HG03135 (cell line): ENCODE measurements around the gene SLC35F3.
"Not testable (repeated sequence)": the region's sequence is repeated elsewhere in the genome, so short reads cannot be mapped to it uniquely, and the experiment has no call there.

Experiments
- ATAC-seq: cut with Tn5 transposase; IDR thresholded peaks from one replicate; pipeline ENCODE4 v1.9.1; 2021; ENCODE audit warnings: mild to moderate bottlenecking, moderate library complexity; ENCODE audit not compliant: unreplicated experiment

SLC35F3 gene

GRCh38 chr1:234277161-234277868 lies 372.8 kb downstream of the SLC35F3 start:
- ATAC-seq = no peak

DNA sequence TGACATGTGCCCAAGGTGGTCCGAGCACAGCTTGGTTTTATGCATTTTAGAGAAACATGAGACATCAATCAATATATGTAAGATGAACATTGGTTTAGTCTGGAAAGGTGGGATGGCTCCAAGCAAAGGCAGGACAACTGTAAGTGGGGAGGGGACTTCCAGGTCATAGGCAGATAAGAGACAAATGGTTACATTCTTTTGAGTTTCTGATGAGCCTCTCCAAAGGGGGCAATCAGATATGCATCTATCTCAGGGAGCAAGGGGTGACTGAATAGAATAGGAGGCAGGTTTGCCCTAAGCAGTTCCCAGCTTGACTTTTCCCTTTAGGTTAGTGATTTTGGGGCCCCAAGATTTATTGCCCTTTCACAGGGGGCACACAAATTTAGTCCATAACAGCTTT lies 374.5 kb downstream of the SLC35F3 start:
- ATAC-seq = no peak

DNA sequence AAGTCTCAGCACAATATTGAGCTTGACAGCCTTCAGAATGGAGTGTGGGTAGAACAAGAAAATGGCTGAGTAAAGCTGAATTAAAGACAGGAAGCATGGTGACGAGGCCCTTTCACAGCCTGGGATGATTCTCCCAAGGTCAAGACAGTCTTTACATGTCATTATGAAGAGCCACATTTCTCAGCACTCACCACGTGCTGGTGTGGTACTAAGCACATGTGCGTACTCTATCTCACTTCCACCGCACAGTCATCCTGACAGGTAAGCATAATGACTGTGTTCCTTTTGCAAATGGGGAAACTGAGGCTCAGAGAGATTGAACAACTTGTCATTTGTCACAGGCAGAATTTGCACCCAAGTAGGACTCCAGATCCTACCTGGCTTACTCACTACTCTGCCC lies 376.0 kb downstream of the SLC35F3 start:
- no peak for ATAC-seq

DNA sequence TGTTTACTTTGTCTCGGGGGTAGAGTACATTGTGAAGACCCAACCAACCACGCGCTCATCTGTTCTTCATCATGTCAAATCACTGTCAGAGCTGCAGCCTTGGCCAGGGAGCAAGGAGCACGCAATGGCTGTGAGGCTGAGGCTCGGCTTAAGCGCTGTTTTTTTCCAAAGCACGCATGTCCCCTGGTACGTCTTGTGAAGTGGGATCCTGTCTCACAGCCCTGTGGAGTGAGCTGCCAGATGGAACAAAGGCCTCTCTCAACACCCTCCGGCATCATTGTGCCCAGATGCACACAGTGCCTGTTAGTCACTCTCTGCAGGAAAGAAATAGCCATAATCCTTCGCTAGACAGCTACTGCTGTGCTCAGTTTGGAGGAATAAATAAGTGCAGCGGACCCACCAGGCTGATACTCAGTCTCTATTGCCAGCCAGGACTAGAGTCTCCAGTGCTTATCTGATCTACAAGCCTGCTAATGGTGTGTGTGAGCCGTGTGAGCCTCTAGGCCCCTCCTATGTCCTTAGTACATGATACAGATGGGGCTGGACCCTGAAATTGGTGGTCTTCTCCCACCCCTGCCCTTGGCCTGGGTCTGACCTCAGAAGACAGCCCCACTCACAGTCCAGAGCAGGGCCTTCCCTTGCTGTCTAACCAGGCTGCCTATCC lies 377.5 kb downstream of the SLC35F3 start:
- no peak for ATAC-seq

DNA sequence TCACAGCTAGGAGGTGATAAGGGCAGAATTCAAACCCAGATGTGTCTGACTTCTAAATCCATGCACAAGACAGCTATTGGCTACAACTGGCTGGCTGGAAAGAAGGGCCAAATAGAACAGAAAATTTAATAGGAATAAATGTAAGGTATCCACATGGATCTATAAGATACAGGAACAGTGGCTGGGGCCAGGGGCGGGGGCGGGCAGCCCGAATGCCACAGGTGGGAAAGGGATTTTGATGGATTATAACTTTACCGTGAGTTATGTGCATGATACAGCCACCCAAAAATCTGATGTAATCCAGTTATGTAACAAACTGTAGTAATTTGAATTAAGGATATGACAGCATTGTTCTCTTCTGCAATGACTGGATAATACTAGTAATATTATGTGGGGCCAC lies 381.7 kb downstream of the SLC35F3 start:
- ATAC-seq = no peak

DNA sequence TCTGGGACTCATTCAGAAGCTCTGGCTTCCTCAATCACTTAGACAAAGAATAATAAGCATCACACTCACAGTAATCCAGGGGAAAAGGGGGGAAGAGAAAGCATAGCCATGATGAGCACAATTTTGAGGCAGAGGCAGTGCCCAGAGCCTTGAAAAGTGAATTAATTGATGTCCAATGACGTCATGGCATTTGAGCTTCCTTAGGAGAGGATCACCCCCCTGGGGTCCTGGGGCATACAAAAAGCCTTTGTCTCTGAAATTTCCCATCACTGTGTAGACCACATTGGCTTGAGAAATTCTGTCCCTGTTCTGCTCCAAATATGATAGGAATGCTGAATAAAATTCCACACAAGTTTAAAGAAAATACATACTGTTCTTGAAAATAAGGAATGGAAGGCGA lies 384.5 kb downstream of the SLC35F3 start:
- ATAC-seq = no peak

DNA sequence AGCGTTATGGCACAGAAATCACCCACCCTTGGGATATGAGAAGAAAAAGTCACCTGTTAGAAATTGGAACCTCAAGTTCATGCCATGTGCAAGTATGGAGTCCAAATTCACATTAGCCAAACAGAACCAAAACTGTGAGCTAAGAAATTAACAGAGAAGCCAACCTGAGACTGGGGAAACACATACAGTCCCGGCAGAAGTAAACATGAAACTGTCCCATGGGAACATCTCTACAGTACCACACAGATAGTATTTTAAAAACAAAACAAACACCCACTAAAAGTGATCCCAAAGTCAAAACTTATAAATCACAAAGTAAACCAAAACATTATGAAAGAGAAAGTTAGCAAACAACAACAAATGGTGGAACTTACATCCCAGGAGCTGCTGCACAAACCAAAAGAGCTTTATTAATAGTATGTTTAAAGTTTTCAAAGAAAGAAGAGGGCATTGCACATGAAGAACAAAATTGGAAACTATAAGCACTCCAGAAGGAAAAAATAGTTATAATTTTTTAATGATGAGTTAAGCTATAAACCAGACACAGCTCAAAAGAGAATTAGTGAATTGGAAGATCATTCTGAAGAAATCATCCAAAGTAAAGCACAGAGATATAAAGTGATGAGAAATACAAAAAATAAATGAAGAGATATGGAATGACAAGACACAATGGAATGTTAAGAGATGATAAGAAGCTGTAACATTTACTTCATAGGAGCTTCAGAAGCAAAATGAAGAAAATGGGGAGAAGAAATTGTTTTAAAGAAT lies 385.2 kb downstream of the SLC35F3 start:
- no peak for ATAC-seq

DNA sequence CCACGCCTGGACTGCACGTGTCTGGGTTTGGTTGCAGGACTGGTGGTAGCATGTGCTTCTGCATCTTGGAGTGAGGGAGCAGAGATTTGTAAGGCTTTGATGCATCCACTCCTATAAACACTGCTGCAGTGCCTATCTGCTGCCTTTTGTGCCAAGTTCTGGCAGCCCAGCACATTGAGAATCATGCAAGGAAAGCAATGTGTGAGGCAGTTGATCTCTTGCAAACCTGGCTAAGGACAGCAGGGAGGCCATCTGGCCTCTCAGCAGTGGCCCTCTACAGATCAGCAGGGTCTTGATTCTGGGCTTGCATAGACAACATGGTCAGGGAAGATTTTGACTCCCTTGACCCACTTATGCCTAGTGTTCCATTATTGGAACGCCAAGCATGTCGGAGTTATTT lies 387.5 kb downstream of the SLC35F3 start:
- ATAC-seq = no peak

GRCh38 chr1:234292548-234292947 lies 388.1 kb downstream of the SLC35F3 start:
- ATAC-seq = no peak

- no peak for ATAC-seq
These were observed 389.8 kb downstream of the SLC35F3 start for GRCh38 chr1:234294109-234294817.

GRCh38 chr1:234295068-234295467 lies 390.6 kb downstream of the SLC35F3 start:
- no peak for ATAC-seq

DNA sequence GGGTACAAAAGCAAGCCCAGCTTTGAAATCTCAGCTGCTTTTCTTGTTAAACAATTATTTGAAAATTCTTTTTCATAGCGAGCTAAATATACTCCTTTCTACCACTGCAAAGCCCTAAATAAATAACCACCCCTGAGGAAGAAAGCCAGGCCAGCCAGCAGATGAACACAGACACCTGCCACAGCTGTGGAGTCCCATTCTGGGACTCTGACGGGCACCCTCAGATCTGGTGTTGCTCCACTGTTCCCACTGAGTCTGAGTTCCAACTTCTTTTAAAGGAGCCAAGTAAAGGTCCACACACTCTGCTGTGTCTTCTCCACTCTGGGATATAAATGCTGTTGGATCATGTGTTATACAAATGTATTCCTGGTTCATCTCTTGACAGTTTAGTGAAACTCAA lies 391.1 kb downstream of the SLC35F3 start:
- no peak for ATAC-seq

- ATAC-seq = no peak
These were observed 392.0 kb downstream of the SLC35F3 start for GRCh38 chr1:234296496-234296895.

DNA sequence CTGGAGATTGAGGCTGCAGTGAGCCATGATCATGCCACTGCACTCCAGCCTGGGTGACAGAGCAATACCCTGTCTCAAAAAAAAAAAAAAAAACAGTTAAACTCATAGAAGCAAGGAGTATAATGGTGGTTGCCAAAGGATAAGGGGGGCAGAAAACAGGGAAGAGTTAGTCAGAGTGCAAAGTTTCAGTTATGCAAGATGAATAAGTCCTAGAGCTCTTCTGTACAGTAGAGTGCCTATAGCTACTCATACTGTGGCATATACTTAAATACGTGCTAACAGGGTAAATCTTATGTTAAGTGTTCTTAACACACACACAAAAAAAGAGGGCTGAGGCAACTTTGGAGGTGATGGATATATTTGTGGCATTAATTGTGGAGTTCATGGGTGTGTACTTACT lies 393.2 kb downstream of the SLC35F3 start:
- no peak for ATAC-seq

- ATAC-seq = no peak
These were observed 395.6 kb downstream of the SLC35F3 start for GRCh38 chr1:234300096-234300495.

- ATAC-seq = not testable (repeated sequence)
These were observed 397.2 kb downstream of the SLC35F3 start for GRCh38 chr1:234301663-234302062.

- no peak for ATAC-seq
These were observed 398.0 kb downstream of the SLC35F3 start for GRCh38 chr1:234302354-234302962.

DNA sequence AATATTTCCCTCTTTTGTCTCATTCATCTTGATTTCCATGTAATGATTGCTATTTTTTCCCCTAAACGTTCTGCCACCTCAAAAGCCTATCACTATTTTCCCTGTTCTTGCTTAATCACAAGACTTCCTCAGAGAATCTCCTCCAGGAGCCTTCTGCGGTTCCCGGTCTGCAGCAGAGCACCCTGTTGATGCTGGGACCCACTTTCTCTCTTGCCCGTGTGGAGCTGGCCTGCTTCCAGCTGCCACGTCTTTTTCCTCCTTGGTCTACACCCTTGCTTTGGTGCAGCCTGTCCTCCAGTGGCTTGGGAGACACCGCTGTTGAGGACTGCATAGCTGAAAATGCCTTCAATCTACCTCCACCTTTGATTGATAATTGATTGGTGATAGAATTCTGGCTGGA lies 398.8 kb downstream of the SLC35F3 start:
- ATAC-seq = no peak

- no peak for ATAC-seq
These were observed 403.2 kb downstream of the SLC35F3 start for GRCh38 chr1:234307726-234308125.

- no peak for ATAC-seq
These were observed 404.7 kb downstream of the SLC35F3 start for GRCh38 chr1:234309243-234309597.
